Skeletal muscle satellite cell (primary cell): ENCODE measurements around the gene RAD50.

Source experiments
- H3K27me3 ChIP-seq: 2 replicates; pipeline ENCODE4 v1.7.0; 2013; ENCODE audit warnings: low read length; ENCODE audit not compliant: control insufficient read depth, insufficient read depth
- H3K36me3 ChIP-seq: 2 replicates; pipeline ENCODE4 v1.7.0; 2013; ENCODE audit warnings: mild to moderate bottlenecking, control low read depth, low read length; ENCODE audit not compliant: insufficient read depth
- H3K4me1 ChIP-seq: 2 replicates; pipeline ENCODE4 v1.7.0; 2013; ENCODE audit warnings: low read length; ENCODE audit not compliant: control insufficient read depth, insufficient read depth
- H3K4me2 ChIP-seq: 2 replicates; pipeline ENCODE4 v1.7.0; 2013; ENCODE audit warnings: mild to moderate bottlenecking, low read length
- H3K4me3 ChIP-seq: 2 replicates; pipeline ENCODE4 v1.7.0; 2013; ENCODE audit warnings: low read length
- H3K9ac ChIP-seq: 2 replicates; pipeline ENCODE4 v1.7.0; 2013; ENCODE audit warnings: mild to moderate bottlenecking, low read depth, low read length, moderate library complexity
- H3K9me3 ChIP-seq: replicated peaks from 2 replicates; pipeline ENCODE4 v1.7.0; 2013; ENCODE audit warnings: mild to moderate bottlenecking, control low read depth, low read length

RAD50 gene

DNA sequence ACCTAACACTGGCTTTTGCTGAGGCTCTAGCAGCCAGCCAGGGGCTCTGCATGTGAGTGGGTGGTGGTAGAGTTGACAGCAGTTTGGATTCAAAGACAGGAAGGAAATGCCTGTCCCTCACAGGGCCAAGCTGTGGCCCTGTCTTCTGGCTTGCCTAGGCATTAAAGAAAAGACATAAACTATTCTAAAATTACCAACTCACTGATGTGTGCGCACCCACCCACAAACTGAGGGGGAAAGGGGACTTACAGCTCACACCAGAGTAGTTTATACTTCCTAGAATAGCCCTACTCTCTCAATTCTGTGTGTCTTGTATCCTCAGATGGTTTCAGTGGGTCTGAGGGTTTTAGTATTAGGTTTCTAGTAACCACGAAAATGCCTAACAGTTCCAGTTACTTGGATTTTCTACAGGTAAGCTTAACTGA lies 82.9 kb downstream of the RAD50 start:
- Histone ChIP-seq H3K27me3 (no peaks in the 10 kb centered on the region), H3K4me1 (no peaks in the 10 kb centered on the region), H3K4me3 (no peak overlapping the region), H3K9me3 (no peaks in the 10 kb centered on the region), H3K4me2 (no peak overlapping the region), H3K36me3 (peaks cover 65% of the 10 kb centered on the region), H3K9ac (no peak overlapping the region)

DNA sequence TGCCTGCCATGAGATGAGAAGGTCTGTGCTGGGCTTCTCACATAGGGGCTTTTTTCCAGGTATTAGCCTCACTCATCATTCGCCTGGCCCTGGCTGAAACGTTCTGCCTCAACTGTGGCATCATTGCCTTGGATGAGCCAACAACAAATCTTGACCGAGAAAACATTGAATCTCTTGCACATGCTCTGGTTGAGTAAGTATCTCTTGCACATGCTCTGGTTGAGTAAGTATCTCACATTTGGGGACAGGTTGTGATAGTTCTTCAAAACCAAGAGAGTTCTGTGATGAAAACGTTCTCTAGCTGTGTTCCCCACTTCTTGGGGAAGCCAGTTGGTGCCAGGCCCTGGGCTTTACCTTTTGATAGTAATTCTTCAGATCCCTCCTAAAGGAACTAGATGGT lies 83.8 kb downstream of the RAD50 start:
- no peaks in the 10 kb centered on the region for H3K4me1 ChIP-seq
- no peak overlapping the region for H3K4me2 ChIP-seq
- H3K36me3 ChIP-seq = peaks cover 65% of the 10 kb centered on the region

DNA sequence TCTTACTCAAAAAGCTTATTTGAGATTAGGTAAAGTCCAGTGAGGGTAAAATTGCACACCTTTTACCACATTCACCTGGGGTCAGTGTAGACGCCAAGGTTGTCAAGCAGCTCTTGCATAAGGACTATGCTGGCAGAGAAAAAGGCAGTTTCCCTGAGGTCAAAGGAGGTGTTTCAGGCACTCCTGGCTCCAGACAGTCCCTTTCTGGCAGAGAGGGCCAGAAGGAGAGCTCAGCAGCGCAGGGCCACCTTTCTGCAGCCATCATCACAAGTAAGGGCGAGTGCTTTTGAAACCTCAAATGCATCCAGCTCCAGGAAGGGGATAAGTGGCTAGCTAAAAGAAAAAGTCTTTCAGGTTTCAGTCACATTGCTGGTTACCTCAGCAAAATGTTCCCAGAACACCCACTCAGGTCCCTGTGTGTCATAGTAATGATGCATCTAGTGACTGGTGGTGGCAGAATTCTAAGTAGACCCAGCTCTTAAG lies 84.5 kb downstream of the RAD50 start:
- H3K4me2 ChIP-seq = no peak overlapping the region
- no peaks in the 10 kb centered on the region for H3K27me3 ChIP-seq
- no peak overlapping the region for H3K4me3 ChIP-seq
- no peaks in the 10 kb centered on the region for H3K4me1 ChIP-seq
- H3K9ac ChIP-seq = no peak overlapping the region
- H3K36me3 ChIP-seq = peaks cover 63% of the 10 kb centered on the region
- no peaks in the 10 kb centered on the region for H3K9me3 ChIP-seq

More for the DNA sequence above, 83.8 kb downstream of the RAD50 start:
- Histone ChIP-seq H3K27me3 (no peaks in the 10 kb centered on the region), H3K9me3 (no peaks in the 10 kb centered on the region), H3K4me3 (no peak overlapping the region), H3K9ac (no peak overlapping the region)

DNA sequence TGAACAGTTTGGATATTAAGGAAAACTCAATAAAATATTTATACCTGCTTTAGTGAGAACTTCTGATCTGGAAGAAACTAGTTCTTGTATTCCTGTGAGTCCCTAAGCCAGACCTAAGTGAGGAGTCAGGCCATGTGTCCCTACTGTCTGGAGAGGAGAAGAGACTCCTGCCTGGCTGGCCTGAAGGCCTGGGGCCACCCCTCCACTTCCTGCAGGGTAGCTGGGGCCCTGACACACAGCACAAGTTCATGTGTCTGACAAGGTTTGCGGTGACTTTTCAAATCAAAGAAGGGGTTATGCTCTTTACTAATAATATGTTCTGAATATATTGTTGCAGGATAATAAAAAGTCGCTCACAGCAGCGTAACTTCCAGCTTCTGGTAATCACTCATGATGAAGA lies 85.1 kb downstream of the RAD50 start:
- Histone ChIP-seq H3K9ac (no peak overlapping the region), H3K27me3 (no peaks in the 10 kb centered on the region), H3K9me3 (no peaks in the 10 kb centered on the region), H3K36me3 (peaks cover 59% of the 10 kb centered on the region), H3K4me3 (no peak overlapping the region), H3K4me1 (no peaks in the 10 kb centered on the region), H3K4me2 (no peak overlapping the region)

DNA sequence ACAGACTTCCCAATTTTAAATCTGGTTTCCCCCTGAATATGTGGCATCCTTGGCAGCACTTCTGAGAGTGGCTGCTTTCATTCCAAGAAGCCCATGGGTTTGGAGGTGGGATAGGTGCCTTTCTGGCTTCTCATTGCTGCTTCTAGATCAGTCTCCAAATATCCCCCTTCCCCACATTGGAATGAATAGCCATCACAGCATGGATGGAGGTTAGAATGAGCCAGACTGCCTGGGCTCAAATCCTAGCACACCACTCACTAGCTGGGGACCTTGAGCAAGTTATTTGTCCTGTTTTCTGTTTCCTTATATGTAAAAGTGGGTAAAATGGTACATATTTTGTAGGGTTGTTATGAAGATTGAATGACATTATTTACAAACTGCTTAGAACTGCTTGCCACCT lies 87.4 kb downstream of the RAD50 start:
- H3K9me3 ChIP-seq = no peaks in the 10 kb centered on the region
- H3K9ac ChIP-seq = no peak overlapping the region
- H3K4me1 ChIP-seq = no peaks in the 10 kb centered on the region
- no peak overlapping the region for H3K4me3 ChIP-seq
- no peaks in the 10 kb centered on the region for H3K27me3 ChIP-seq
- no peak overlapping the region for H3K4me2 ChIP-seq
- H3K36me3 ChIP-seq = peaks cover 40% of the 10 kb centered on the region

DNA sequence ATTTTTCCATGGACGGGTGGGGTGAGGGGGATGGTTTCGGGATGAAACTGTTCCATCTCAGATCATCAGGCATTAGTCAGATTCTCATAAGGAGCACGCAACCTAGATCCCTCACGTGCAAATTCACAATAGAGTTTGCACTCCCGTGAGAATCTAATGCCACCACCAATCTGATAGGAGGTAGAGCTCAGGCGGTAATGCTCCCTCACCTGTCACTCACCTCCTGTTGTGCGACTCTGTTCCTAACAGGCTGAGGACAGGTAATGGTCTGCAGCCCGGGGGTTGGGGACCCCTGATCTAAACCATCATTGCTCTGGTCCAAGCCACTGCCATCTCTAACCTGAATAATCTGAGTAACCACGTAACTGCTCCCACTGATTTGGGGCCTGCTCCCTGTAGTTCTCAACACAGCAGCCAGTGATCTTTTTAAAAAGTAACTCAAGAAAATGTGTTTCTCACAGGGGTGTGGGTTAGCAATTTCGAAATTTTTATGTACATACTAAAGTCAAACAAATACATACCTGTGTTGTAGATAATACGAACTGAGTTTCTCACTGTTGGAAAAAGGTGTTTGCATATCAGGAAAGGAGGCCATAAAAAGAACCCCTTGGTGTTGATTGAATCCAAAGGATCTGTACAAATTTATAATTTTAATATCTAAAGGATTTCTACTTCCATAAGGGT lies 89.9 kb downstream of the RAD50 start:
- Histone ChIP-seq H3K9ac (no peak overlapping the region), H3K4me2 (no peak overlapping the region), H3K36me3 (peaks cover 17% of the 10 kb centered on the region), H3K27me3 (no peaks in the 10 kb centered on the region), H3K4me3 (no peak overlapping the region), H3K9me3 (no peaks in the 10 kb centered on the region), H3K4me1 (no peaks in the 10 kb centered on the region)

DNA sequence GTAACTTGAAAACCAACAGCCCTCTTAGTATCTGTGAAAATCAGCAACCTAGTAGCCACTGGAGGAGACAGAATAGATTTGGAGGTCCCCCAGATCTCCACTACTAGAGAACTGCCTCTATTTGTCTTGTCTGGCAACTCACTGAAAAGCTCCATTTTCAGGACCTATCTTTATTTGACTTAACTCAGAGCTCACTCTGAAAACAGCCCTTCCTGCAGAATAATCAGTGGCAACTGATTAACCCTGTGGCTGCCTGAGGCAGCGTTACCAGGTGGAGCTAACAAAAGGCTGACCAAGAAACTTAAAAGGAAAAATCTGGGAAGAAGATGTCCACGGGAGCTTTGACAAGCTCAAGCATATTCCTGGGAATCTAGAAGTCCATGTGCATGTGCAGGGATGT lies 90.7 kb downstream of the RAD50 start:
- Histone ChIP-seq H3K4me1 (no peaks in the 10 kb centered on the region), H3K27me3 (no peaks in the 10 kb centered on the region), H3K9me3 (no peaks in the 10 kb centered on the region), H3K36me3 (peaks cover 10% of the 10 kb centered on the region), H3K4me3 (no peak overlapping the region), H3K9ac (no peak overlapping the region), H3K4me2 (no peak overlapping the region)

DNA sequence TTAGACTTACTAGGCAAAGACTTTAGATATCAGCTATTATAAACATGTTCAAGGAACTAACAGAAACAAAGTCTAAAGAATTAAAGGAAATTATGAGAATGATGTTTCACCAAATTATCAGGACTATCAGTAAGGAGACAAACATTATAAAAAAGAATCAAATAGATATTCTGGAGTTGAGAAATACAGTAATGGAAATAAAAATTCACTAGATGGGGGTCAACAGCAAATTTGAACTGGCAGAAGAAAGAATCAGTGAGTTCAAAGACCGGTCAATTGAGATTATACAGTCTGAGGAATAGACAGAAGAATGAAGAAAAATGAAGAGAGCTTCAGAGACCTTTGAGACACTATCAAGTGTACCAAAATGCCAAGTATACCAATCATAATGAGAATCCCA lies 91.6 kb downstream of the RAD50 start:
- H3K4me1 ChIP-seq = no peaks in the 10 kb centered on the region
- H3K36me3 ChIP-seq = peaks cover 3% of the 10 kb centered on the region
- no peak overlapping the region for H3K9ac ChIP-seq
- H3K4me3 ChIP-seq = no peak overlapping the region
- peaks cover 1% of the 10 kb centered on the region for H3K27me3 ChIP-seq
- no peaks in the 10 kb centered on the region for H3K9me3 ChIP-seq
- H3K4me2 ChIP-seq = no peak overlapping the region

DNA sequence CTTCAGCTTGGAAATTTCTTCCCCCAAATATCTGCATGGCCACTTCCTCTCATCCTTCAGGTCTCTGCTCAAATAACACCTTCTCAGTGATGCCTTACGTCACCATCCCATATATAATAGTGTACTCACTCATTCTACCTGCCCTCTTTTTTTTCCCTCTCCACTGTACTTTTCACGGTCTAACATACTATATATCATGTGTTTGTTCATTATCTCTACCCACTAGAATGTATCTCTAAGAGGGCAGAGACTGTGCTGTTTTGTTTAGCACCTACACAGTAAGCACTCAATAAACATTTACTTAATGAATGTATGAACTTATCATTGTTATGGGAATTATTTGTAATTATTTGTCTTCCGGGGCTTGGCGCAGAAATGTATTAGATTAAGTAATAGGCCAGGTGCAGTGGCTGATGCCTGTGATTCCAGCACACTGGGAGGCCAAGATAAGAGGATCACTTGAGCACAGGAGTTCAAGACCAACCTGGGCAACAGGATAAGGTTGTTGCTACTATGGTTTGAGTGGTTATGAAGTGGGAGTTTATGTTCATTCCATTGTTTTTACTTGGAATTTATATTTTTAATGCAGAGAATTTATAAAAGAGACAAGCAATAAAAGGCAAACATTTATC lies 95.2 kb downstream of the RAD50 start:
- Histone ChIP-seq H3K36me3 (no peaks in the 10 kb centered on the region), H3K4me2 (no peak overlapping the region), H3K4me3 (no peak overlapping the region), H3K9ac (no peak overlapping the region), H3K9me3 (no peaks in the 10 kb centered on the region), H3K4me1 (peaks cover 12% of the 10 kb centered on the region), H3K27me3 (peaks cover 15% of the 10 kb centered on the region)

DNA sequence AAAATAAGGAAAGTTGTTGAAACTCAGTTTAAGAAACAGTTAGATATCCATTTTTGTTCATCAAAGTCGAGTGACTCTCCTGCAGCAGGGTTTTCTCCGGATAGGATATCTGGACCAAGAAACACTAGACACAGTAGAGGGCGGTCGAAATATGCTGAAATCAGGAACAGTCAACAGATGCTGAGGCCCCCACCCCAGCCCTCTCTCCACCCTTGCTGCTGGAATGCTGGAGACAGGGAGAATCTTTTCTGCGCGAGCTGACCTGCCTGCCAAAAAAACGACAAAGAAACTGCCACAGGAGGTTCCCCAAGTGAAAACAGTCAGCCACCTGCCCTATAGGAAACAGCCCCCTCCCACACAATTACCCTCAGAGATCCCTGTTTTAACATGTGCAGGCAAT lies 96.9 kb downstream of the RAD50 start:
- Histone ChIP-seq H3K9me3 (no peaks in the 10 kb centered on the region), H3K36me3 (no peaks in the 10 kb centered on the region), H3K4me1 (peaks cover 12% of the 10 kb centered on the region), H3K9ac (no peak overlapping the region), H3K4me3 (no peak overlapping the region), H3K27me3 (peaks cover 15% of the 10 kb centered on the region), H3K4me2 (no peak overlapping the region)

DNA sequence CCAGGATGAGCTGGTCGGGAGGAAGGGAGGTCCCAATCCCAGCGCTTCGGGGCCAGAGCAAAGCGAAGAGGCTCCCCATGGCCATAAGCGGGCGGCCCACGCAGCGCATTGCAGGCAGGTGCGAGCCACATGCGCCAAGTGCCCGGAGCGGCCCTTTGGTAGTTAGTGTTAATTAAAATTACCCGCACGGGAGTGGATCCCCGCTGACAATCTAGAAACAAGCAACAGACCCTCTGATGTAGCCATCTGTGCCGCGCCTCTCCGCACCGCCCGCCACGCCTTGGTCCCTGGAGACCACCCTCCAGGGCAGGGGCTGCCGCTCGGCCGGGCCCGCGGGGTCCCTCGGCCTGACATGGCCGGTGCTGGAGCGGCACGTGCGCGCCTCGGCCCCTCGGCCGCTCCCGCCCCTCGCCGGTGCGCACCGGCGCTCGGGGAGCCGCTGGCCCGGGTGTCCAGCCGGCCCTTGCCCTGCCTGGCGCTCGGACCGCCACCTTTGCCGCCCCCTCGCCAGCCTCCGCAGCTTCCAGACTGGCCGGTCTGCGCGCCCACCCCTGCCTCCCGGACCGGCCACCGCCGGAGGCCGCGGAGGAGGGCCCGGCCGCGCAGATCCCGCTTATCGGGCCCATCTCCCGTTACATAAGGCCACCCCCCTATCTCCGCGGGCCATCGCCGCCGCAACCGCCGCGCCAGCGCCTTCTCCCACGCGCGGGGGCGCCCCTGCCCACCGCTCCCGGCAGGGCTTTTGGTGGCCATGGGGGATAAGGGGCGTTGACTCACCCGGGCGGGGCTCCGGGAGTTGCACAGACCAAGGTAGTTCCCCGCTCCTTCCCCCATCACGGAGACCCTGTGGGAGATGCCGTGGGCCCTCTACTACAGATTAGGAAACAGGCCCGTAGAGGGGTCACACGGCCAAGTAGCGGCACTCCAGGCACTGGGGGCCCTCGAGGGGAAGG lies 99.3 kb downstream of the RAD50 start:
- H3K36me3 ChIP-seq = no peaks in the 10 kb centered on the region
- peak overlapping the region; percentile 93 for H3K4me2 ChIP-seq
- H3K4me1 ChIP-seq = peaks cover 13% of the 10 kb centered on the region
- peaks cover 15% of the 10 kb centered on the region for H3K27me3 ChIP-seq
- peak overlapping the region; percentile 53 for H3K9ac ChIP-seq
- H3K4me3 ChIP-seq = peak overlapping the region; percentile 70
- no peaks in the 10 kb centered on the region for H3K9me3 ChIP-seq
